ENCODE measurements around the gene SYNM.

The SYNM gene

DNA sequence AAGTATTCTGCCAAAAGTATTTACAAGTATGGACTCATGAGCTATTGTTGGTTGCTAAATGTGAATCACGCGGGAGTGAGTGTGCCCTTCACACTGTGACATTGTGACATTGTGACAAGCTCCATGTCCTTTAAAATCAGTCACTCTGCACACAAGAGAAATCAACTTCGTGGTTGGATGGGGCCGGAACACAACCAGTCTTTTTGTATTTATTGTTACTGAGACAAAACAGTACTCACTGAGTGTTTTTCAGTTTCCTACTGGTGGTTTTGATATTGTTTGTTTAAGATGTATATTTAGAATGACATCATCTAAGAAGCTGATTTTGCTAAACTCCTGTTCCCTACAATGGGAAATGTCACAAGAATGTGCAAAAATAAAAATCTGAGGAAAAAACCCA is 30.3 kb downstream of the SYNM start:
- H3K79me2 ChIP-seq (ENCODE audit: low read length) = no peaks in the 10 kb centered on the region
- H3K9me3 ChIP-seq (replicated peaks; ENCODE audit: insufficient read depth, low read length) = no peaks in the 10 kb centered on the region
- H2AFZ ChIP-seq (ENCODE audit: low read length) = no peak overlapping the region
- H3K9me2 ChIP-seq (replicated peaks; ENCODE audit: insufficient read depth, low read length) = no peaks in the 10 kb centered on the region
- H3K27me3 ChIP-seq (replicated peaks; ENCODE audit: insufficient read depth, low read length) = no peaks in the 10 kb centered on the region
- peak overlapping the region; percentile 45 for H3K4me2 ChIP-seq (ENCODE audit: low read depth, low read length)
- peak; percentile 67 for DNase-seq
- H3K27ac ChIP-seq (ENCODE audit: low read length) = peak overlapping the region; percentile 54; the same call in 1 of the 2 replicates
- H3K9ac ChIP-seq (ENCODE audit: low read length) = peak overlapping the region; percentile 18; the same call in 1 of the 2 replicates
- H3K4me1 ChIP-seq (ENCODE audit: low read length) = peaks cover 26% of the 10 kb centered on the region
- TF ChIP-seq, protein P1, sequence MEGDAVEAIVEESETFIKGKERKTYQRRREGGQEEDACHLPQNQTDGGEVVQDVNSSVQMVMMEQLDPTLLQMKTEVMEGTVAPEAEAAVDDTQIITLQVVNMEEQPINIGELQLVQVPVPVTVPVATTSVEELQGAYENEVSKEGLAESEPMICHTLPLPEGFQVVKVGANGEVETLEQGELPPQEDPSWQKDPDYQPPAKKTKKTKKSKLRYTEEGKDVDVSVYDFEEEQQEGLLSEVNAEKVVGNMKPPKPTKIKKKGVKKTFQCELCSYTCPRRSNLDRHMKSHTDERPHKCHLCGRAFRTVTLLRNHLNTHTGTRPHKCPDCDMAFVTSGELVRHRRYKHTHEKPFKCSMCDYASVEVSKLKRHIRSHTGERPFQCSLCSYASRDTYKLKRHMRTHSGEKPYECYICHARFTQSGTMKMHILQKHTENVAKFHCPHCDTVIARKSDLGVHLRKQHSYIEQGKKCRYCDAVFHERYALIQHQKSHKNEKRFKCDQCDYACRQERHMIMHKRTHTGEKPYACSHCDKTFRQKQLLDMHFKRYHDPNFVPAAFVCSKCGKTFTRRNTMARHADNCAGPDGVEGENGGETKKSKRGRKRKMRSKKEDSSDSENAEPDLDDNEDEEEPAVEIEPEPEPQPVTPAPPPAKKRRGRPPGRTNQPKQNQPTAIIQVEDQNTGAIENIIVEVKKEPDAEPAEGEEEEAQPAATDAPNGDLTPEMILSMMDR (IDR thresholded peaks at IDR 0.05; ENCODE audit: low read length) = no peak
- TF ChIP-seq EZH2phosphoT487 (IDR thresholded peaks at IDR 0.05; ENCODE audit: low read length) = no peak
- TF ChIP-seq EZH2 (optimal IDR thresholded peaks at IDR 0.05; ENCODE audit: low read depth, low read length) = no peak
- H4K20me1 ChIP-seq (ENCODE audit: insufficient read depth, low read length) = no peaks in the 10 kb centered on the region
- no peaks in the 10 kb centered on the region for H3K36me3 ChIP-seq (replicated peaks; ENCODE audit: insufficient read depth, low read length)
- no peak overlapping the region for H3K4me3 ChIP-seq (ENCODE audit: low read length)
- H3F3A ChIP-seq (ENCODE audit: insufficient read depth, low read length) = 0 out of 2 replicates have a peak, but pooled peaks cover 3% of the 10 kb centered on the region

DNA sequence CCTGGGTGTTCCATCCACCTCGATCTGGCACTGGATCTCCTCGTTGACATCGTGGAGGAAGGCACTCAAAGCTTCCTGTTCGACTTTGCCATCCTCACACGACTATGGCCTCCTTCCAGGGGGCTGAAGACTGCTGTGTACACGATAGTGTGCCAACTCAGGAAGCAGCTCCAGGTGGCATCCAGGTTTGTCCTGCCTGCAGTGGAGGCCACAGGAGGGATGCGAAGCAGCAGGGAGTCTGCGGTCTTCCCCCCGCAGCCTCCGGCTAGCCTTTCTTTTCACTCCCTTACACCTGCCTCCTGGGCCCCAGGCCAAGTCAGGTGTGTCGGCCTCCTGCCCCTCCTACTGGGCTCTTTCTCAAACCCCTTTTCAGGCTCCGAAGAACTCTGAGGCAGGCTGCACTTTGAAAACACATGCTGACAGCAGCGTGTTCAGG is 32.2 kb downstream of the SYNM start:
- H3K9ac ChIP-seq (ENCODE audit: low read length) = no peak overlapping the region
- peak overlapping the region; percentile 39; the same call in 1 of the 2 replicates for H3K27ac ChIP-seq (ENCODE audit: low read length)
- no peaks in the 10 kb centered on the region for H3K36me3 ChIP-seq (replicated peaks; ENCODE audit: insufficient read depth, low read length)
- peak; percentile 52 for DNase-seq
- no peak overlapping the region for H3K4me2 ChIP-seq (ENCODE audit: low read depth, low read length)
- no peaks in the 10 kb centered on the region for H4K20me1 ChIP-seq (ENCODE audit: insufficient read depth, low read length)
- TF ChIP-seq EZH2phosphoT487 (IDR thresholded peaks at IDR 0.05; ENCODE audit: low read length) (no peak), EZH2 (optimal IDR thresholded peaks at IDR 0.05; ENCODE audit: low read depth, low read length) (no peak)
- TF ChIP-seq, protein P1 (IDR thresholded peaks at IDR 0.05; ENCODE audit: low read length) = no peak
- H3K9me3 ChIP-seq (replicated peaks; ENCODE audit: insufficient read depth, low read length) = no peaks in the 10 kb centered on the region
- H3K79me2 ChIP-seq (ENCODE audit: low read length) = no peaks in the 10 kb centered on the region
- peaks cover 26% of the 10 kb centered on the region for H3K4me1 ChIP-seq (ENCODE audit: low read length)
- 0 out of 2 replicates have a peak, but pooled peaks cover 3% of the 10 kb centered on the region for H3F3A ChIP-seq (ENCODE audit: insufficient read depth, low read length)
- H2AFZ ChIP-seq (ENCODE audit: low read length) = no peak overlapping the region
- no peaks in the 10 kb centered on the region for H3K27me3 ChIP-seq (replicated peaks; ENCODE audit: insufficient read depth, low read length)
- no peak overlapping the region for H3K4me3 ChIP-seq (ENCODE audit: low read length)
- no peaks in the 10 kb centered on the region for H3K9me2 ChIP-seq (replicated peaks; ENCODE audit: insufficient read depth, low read length)

DNA sequence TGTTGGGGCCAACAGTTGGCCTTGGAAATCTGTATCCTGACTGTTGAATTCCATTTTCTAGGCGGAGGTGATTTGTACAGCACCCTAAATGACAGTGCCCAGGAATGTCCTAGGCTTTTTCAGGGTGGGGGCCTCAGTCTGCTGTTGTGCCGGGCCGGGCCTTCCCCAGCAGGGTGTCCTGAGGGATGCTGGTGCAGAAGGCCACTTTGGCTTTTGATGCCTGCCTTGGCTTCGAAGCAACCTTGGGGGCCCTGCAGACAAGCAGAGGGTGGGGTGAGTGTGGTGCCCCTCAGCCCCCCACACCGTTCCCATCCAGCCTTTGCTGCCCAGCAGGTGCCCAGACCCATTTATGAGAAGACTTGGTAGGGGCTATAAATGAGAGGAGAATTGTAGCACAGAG is 33.0 kb downstream of the SYNM start:
- TF ChIP-seq EZH2phosphoT487 (IDR thresholded peaks at IDR 0.05; ENCODE audit: low read length) = no peak
- TF ChIP-seq, protein P1 (IDR thresholded peaks at IDR 0.05; ENCODE audit: low read length) = no peak
- no peak for TF ChIP-seq EZH2 (optimal IDR thresholded peaks at IDR 0.05; ENCODE audit: low read depth, low read length)
- Histone ChIP-seq H3K9ac (ENCODE audit: low read length) (no peak overlapping the region), H3K9me2 (replicated peaks; ENCODE audit: insufficient read depth, low read length) (no peaks in the 10 kb centered on the region), H3K79me2 (ENCODE audit: low read length) (no peaks in the 10 kb centered on the region), H3K36me3 (replicated peaks; ENCODE audit: insufficient read depth, low read length) (no peaks in the 10 kb centered on the region), H3K4me1 (ENCODE audit: low read length) (peaks cover 26% of the 10 kb centered on the region), H2AFZ (ENCODE audit: low read length) (no peak overlapping the region), H3K27me3 (replicated peaks; ENCODE audit: insufficient read depth, low read length) (no peaks in the 10 kb centered on the region), H3F3A (ENCODE audit: insufficient read depth, low read length) (0 out of 2 replicates have a peak, but pooled peaks cover 3% of the 10 kb centered on the region), H3K9me3 (replicated peaks; ENCODE audit: insufficient read depth, low read length) (no peaks in the 10 kb centered on the region), H3K4me2 (ENCODE audit: low read depth, low read length) (no peak overlapping the region), H3K4me3 (ENCODE audit: low read length) (no peak overlapping the region), H4K20me1 (ENCODE audit: insufficient read depth, low read length) (no peaks in the 10 kb centered on the region), H3K27ac (ENCODE audit: low read length) (peak overlapping the region; percentile 39; the same call in 1 of the 2 replicates)
- DNase-seq = no peak
